ENCODE results near the gene CPT1B. TPM values are rescaled to one million over a fixed set of nuclear protein-coding genes. Genes with fewer than 3 reads are reported as not detected.

The CPT1B gene
- total and polyA plus RNA-seq, 2 of the 8 experiments (the other 6 are each of a cell fraction or from before 2014, with no cell fraction given), result 34.2 to 36.2 TPM

GRCh38 chr22:50524676-50525103 is 53.5 kb downstream of the CPT1B start (continued):
- TF ChIP-seq EZH2 (IDR thresholded peaks at IDR 0.05; ENCODE audit: low read depth, low read length, severe bottlenecking), result no peak
- no peak for TF ChIP-seq RFX5 (IDR thresholded peaks at IDR 0.05; ENCODE audit: borderline replicate concordance, low read depth, low read length)
